Breast epithelium (tissue), 3 donors: Measurements from ENCODE around the gene CD2BP2.

Source experiments
- POLR2A ChIP-seq: fragments of 450-650 bp; IDR thresholded peaks from one replicate; pipeline ENCODE4 v1.6.1; 2016; ENCODE audit warnings: antibody characterized with exemption, mild to moderate bottlenecking, moderate library complexity
- POLR2AphosphoS5 ChIP-seq, 3 donors: sonication (generic); formaldehyde crosslinking; IDR thresholded peaks; one replicate each; pipeline ENCODE4 v1.6.1; 2017; ENCODE audit warnings: antibody characterized with exemption in 3 of 3
- TF ChIP-seq, protein P1 (sequence below), 3 donors: fragments of 450-650 bp; IDR thresholded peaks; one replicate each; pipeline ENCODE4 v1.5.1; 2016 to 2017; ENCODE audit warnings: antibody characterized with exemption in 3 of 3, mild to moderate bottlenecking in 3 of 3, moderate library complexity in 3 of 3

DNA sequence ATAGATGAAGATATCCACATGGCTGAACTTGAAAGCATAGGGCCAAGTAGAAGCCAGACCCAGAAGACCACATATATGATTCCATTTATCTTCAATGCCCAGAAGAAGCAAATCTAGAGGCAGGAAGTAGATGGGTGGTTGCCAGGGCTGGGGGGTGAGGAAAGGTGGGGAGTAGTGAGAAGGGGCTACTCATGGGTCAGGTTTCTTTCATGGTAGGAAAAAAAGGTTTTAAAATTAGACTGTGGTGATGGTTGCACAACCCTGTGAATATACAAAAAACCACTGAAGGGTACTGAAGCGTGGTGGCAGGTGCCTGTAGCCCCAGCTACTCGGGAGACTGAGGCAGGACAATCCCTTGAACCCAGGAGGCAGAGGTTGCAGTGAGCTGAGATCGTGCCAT is 5.4 kb downstream of the CD2BP2 start:
- TF ChIP-seq POLR2A: no peak
- no peak for TF ChIP-seq POLR2AphosphoS5 (IDR thresholded peaks at IDR 0.05)
- TF ChIP-seq, protein P1, sequence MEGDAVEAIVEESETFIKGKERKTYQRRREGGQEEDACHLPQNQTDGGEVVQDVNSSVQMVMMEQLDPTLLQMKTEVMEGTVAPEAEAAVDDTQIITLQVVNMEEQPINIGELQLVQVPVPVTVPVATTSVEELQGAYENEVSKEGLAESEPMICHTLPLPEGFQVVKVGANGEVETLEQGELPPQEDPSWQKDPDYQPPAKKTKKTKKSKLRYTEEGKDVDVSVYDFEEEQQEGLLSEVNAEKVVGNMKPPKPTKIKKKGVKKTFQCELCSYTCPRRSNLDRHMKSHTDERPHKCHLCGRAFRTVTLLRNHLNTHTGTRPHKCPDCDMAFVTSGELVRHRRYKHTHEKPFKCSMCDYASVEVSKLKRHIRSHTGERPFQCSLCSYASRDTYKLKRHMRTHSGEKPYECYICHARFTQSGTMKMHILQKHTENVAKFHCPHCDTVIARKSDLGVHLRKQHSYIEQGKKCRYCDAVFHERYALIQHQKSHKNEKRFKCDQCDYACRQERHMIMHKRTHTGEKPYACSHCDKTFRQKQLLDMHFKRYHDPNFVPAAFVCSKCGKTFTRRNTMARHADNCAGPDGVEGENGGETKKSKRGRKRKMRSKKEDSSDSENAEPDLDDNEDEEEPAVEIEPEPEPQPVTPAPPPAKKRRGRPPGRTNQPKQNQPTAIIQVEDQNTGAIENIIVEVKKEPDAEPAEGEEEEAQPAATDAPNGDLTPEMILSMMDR (IDR thresholded peaks at IDR 0.05): no peak
